ENCODE data around the gene ARVCF. TPM values are rescaled to one million over a fixed set of nuclear protein-coding genes. Genes with fewer than 3 reads are reported as not detected.
"Not testable (repeated sequence)": the region's sequence is repeated elsewhere in the genome, so short reads cannot be mapped to it uniquely, and the experiment has no call there.

Gene ARVCF
- total and polyA plus RNA-seq, 2 of the 8 experiments (the other 6 are each of a cell fraction or from before 2014, with no cell fraction given) = 31.0 to 43.2 TPM

GRCh38 chr22:19926028-19926427 is 90.6 kb downstream of the ARVCF start:
- H2BK20ac ChIP-seq (ENCODE audit: low read length); H4K20me1 ChIP-seq (replicated peaks in 1 of 2; ENCODE audit: control insufficient read depth in 1 of 2, insufficient read depth in 2 of 2, low read length in 2 of 2); H3K23me2 ChIP-seq (ENCODE audit: low read depth, low read length); H2AK5ac ChIP-seq (ENCODE audit: low read depth, low read length); H3K4me2 ChIP-seq (ENCODE audit: insufficient read depth in 1 of 2, low read depth in 2 of 2, low read length in 2 of 2); H3K4ac ChIP-seq (replicated peaks; ENCODE audit: insufficient read length, low read depth, low read length); H4K91ac ChIP-seq (replicated peaks; ENCODE audit: insufficient read length, low read length); H3K27me3 ChIP-seq (replicated peaks in 1 of 4; ENCODE audit: control insufficient read depth in 3 of 4, extremely low read depth in 1 of 4, insufficient read depth in 3 of 4, low read length in 3 of 4); H3K23ac ChIP-seq (ENCODE audit: insufficient read length); H3K14ac ChIP-seq (ENCODE audit: insufficient read length); H4K8ac ChIP-seq (ENCODE audit: extremely low read depth, insufficient read depth, low read length); H3K9me3 ChIP-seq (ENCODE audit: insufficient read depth in 2 of 2, low read depth in 1 of 2, low read length in 1 of 2); H2BK12ac ChIP-seq (ENCODE audit: low read depth, low read length); H3K79me2 ChIP-seq (ENCODE audit: control insufficient read depth in 1 of 2, insufficient read depth in 2 of 2, low read length in 2 of 2); H3K36me3 ChIP-seq (ENCODE audit: control insufficient read depth in 2 of 4, insufficient read depth in 4 of 4, low read length in 3 of 4); H2AFZ ChIP-seq (ENCODE audit: low read length); H3K9ac ChIP-seq (replicated peaks in 1 of 4; ENCODE audit: extremely low read depth in 1 of 4, low read depth in 3 of 4, low read length in 3 of 4); H4K5ac ChIP-seq (ENCODE audit: insufficient read length, low read depth, low read length); H3K56ac ChIP-seq (replicated peaks; ENCODE audit: insufficient read length, low read depth, low read length); H3K79me1 ChIP-seq (ENCODE audit: low read depth, low read length); DNase-seq (ENCODE audit: low read depth in 1 of 2, low spot score in 2 of 2); FAIRE-seq; H3K18ac ChIP-seq (ENCODE audit: extremely low read depth, low read length); H3K4me1 ChIP-seq (replicated peaks in 1 of 4; ENCODE audit: control insufficient read depth in 3 of 4, insufficient read depth in 4 of 4, low read length in 3 of 4); H2BK120ac ChIP-seq (replicated peaks; ENCODE audit: low read depth, low read length); H3K27ac ChIP-seq (ENCODE audit: low read depth, low read length); POLR2A ChIA-PET (ENCODE audit: partially characterized antibody); H3K4me3 ChIP-seq (ENCODE audit: extremely low read depth in 1 of 4, insufficient read depth in 2 of 4, low read depth in 3 of 4, low read length in 4 of 4); H2BK5ac ChIP-seq (ENCODE audit: low read depth, low read length); H2BK15ac ChIP-seq (ENCODE audit: low read length): not testable (repeated sequence)
- WGBS, 2 experiments (ENCODE audit: extremely low coverage in 1 of 2, insufficient coverage in 1 of 2, insufficient read length in 1 of 2, insufficient replicate concordance in 2 of 2, low coverage in 1 of 2, low lambda C conversion rate in 2 of 2, missing lambda C conversion rate in 1 of 2) = 86% methylated on average over 3 of the region's 11 CpGs; no CpG with 5 or more reads in 1 of the 2 experiments
- CTCF ChIA-PET (ENCODE audit: partially characterized antibody) = interaction anchor here (1.2 to 3.0 kb wide), 4 partner anchors 13 to 28 kb away, joined by 5 to 12 read pairs (median 8); no protein-coding TSS in a partner anchor
